Caco-2 (cell line): ENCODE data around the gene ZNF273. TPM values are rescaled to one million over a fixed set of nuclear protein-coding genes. Genes with fewer than 3 reads are reported as not detected.
"Not testable (repeated sequence)": the region's sequence is repeated elsewhere in the genome, so short reads cannot be mapped to it uniquely, and the experiment has no call there.

Experiments
- BruUV-seq: library from RNA; stranded (reverse); fragments of 400-500 nt; replicated peaks from 2 replicates; lab custom pipeline; 2021; lab: Mats Ljungman, UMichigan
- CTCF ChIA-PET: fragments of 300-600 bp; sonication (Branson Sonifier 250); formaldehyde crosslinking; loops from one replicate; lab custom pipeline; 2022; ENCODE audit warnings: antibody characterized with exemption; lab: Charles Lee
- POLR2A ChIA-PET: fragments of 300-600 bp; sonication (Branson Sonifier 250); formaldehyde crosslinking; loops from one replicate; lab custom pipeline; 2022; ENCODE audit warnings: antibody characterized with exemption; lab: Charles Lee
- DNase-seq, 2 experiments: peaks; one replicate each; pipeline versions ENCODE4 v3.0.0 to v3.0.0-alpha.2; 2020 to 2022
- H3K27me3 ChIP-seq: replicated peaks from 2 replicates; pipeline ENCODE4 v1.6.0; 2011; ENCODE audit warnings: low read length; ENCODE audit not compliant: control insufficient read depth, insufficient read depth
- H3K36me3 ChIP-seq: 2 replicates; pipeline ENCODE4 v1.5.1; 2011; ENCODE audit warnings: low read length; ENCODE audit not compliant: control insufficient read depth, insufficient read depth
- H3K4me1 ChIP-seq: fragments of 250-450 bp; sonication (Bioruptor Pico); 2 replicates; pipeline ENCODE4 v1.5.1; 2020; ENCODE audit warnings: mild to moderate bottlenecking
- H3K4me3 ChIP-seq: 2 replicates; pipeline ENCODE4 v1.5.1; 2011; ENCODE audit warnings: low read depth, mild to moderate bottlenecking, control low read depth, low read length
- H3K9me3 ChIP-seq: fragments of 250-450 bp; sonication (Bioruptor Pico); 2 replicates; pipeline ENCODE4 v1.5.1; 2020; ENCODE audit warnings: mild to moderate bottlenecking, moderate library complexity
- H3K27ac Mint-ChIP-seq: one replicate; pipeline ENCODE4 v1.8.0; 2022; ENCODE audit warnings: mixed read lengths; ENCODE audit not compliant: unreplicated experiment
- H3K27me3 Mint-ChIP-seq: one replicate; pipeline ENCODE4 v1.8.0; 2022; ENCODE audit warnings: mixed read lengths; ENCODE audit not compliant: insufficient read depth, unreplicated experiment
- H3K36me3 Mint-ChIP-seq: one replicate; pipeline ENCODE4 v1.8.0; 2022; ENCODE audit warnings: mild to moderate bottlenecking, mixed read lengths; ENCODE audit not compliant: insufficient read depth, unreplicated experiment
- H3K4me1 Mint-ChIP-seq: one replicate; pipeline ENCODE4 v1.8.0; 2022; ENCODE audit warnings: low read depth, mixed read lengths; ENCODE audit not compliant: unreplicated experiment
- H3K4me3 Mint-ChIP-seq: one replicate; pipeline ENCODE4 v1.8.0; 2022; ENCODE audit warnings: mild to moderate bottlenecking, moderate library complexity, mixed read lengths; ENCODE audit not compliant: unreplicated experiment
- H3K9me3 Mint-ChIP-seq: one replicate; pipeline ENCODE4 v1.8.0; 2022; ENCODE audit warnings: mixed read lengths; ENCODE audit not compliant: unreplicated experiment
- CTCF ChIP-seq, 2 experiments: fragments of 200-600 bp in 1 of 2; IDR thresholded peaks; 1 replicate in 1 of 2; 2 replicates in 1 of 2; pipeline versions ENCODE4 v1.5.1 to v1.8.0; 2011 to 2022; ENCODE audit warnings: antibody characterized with exemption in 1 of 2, control low read depth in 1 of 2, inconsistent platforms in 1 of 2, low read depth in 1 of 2, low read length in 1 of 2, mild to moderate bottlenecking in 1 of 2, moderate library complexity in 1 of 2; ENCODE audit not compliant: insufficient read depth in 1 of 2, severe bottlenecking in 1 of 2, unreplicated experiment in 1 of 2
- intact Hi-C: fragments of 100-400 bp; cut with micrococcal nuclease; formaldehyde crosslinking; loops from one replicate; pipeline ENCODE4 v1.10.0; 2022; ENCODE audit not compliant: unreplicated experiment
- total RNA-seq: library from RNA; stranded (reverse); gene quantifications from 2 replicates; pipeline ENCODE4 v1.2.3, GENCODE V29; 2022

The ZNF273 gene
- total RNA-seq, 1 experiment from 2014 or later = 10.1 TPM

GRCh38 chr7:64863021-64863420, 40.1 kb upstream of the ZNF273 start:
- no peaks in the 10 kb centered on the region for H3K36me3 Mint-ChIP-seq
- H3K36me3 ChIP-seq = no peaks in the 10 kb centered on the region
- H3K4me3 ChIP-seq = no peak overlapping the region
- peaks cover 9% of the 10 kb centered on the region for H3K9me3 Mint-ChIP-seq
- no peaks in the 10 kb centered on the region for H3K9me3 ChIP-seq
- no peak overlapping the region for H3K27ac Mint-ChIP-seq
- BruUV-seq = no TSS peak
- ChIA-PET POLR2A (no interaction called here), CTCF (no interaction called here)
- H3K27me3 ChIP-seq = no peaks in the 10 kb centered on the region
- no peaks in the 10 kb centered on the region for H3K27me3 Mint-ChIP-seq
- no peaks in the 10 kb centered on the region for H3K4me1 ChIP-seq
- DNase-seq = no peak
- intact Hi-C loops = no loop called here
- no peak overlapping the region for H3K4me3 Mint-ChIP-seq
- TF ChIP-seq CTCF (IDR thresholded peaks at IDR 0.05; ENCODE audit: insufficient read depth in 1 of 2, low read depth in 1 of 2, low read length in 1 of 2, severe bottlenecking in 1 of 2, unreplicated experiment in 1 of 2) = no peak
- no peaks in the 10 kb centered on the region for H3K4me1 Mint-ChIP-seq

GRCh38 chr7:64863530-64863929, 39.5 kb upstream of the ZNF273 start:
- CTCF ChIA-PET, BruUV-seq, intact Hi-C loops, H3K4me3 ChIP-seq, POLR2A ChIA-PET, H3K36me3 Mint-ChIP-seq, H3K4me1 Mint-ChIP-seq, H3K9me3 ChIP-seq, H3K4me3 Mint-ChIP-seq, H3K27ac Mint-ChIP-seq, H3K27me3 ChIP-seq, DNase-seq, H3K9me3 Mint-ChIP-seq, H3K27me3 Mint-ChIP-seq, H3K4me1 ChIP-seq, H3K36me3 ChIP-seq: not testable (repeated sequence)

- CTCF ChIA-PET = no interaction called here
- TF ChIP-seq CTCF (IDR thresholded peaks at IDR 0.05; ENCODE audit: insufficient read depth in 1 of 2, low read depth in 1 of 2, low read length in 1 of 2, severe bottlenecking in 1 of 2, unreplicated experiment in 1 of 2) = no peak
- BruUV-seq = no TSS peak
- Mint-ChIP-seq H3K36me3 (no peaks in the 10 kb centered on the region), H3K27ac (no peak overlapping the region), H3K4me3 (no peak overlapping the region), H3K27me3 (no peaks in the 10 kb centered on the region), H3K4me1 (no peaks in the 10 kb centered on the region), H3K9me3 (peaks cover 9% of the 10 kb centered on the region)
- POLR2A ChIA-PET = no interaction called here
- intact Hi-C loops = no loop called here
- no peaks in the 10 kb centered on the region for H3K9me3 ChIP-seq
- H3K4me1 ChIP-seq = no peaks in the 10 kb centered on the region
- no peaks in the 10 kb centered on the region for H3K27me3 ChIP-seq
- H3K36me3 ChIP-seq = no peaks in the 10 kb centered on the region
- H3K4me3 ChIP-seq = no peak overlapping the region
- no peak for DNase-seq
Measured at GRCh38 chr7:64863969-64864368, 39.1 kb upstream of the ZNF273 start.
